ENCODE results near the gene FOXO4. TPM values are rescaled to one million over a fixed set of nuclear protein-coding genes. Genes with fewer than 3 reads are reported as not detected.

FOXO4 gene
- total and polyA plus RNA-seq, 10 of the 15 experiments (the other 5 are each of a cell fraction or from before 2014, with no cell fraction given), result 0.05 to 6.9 (median 2.3) TPM

GRCh38 chrX:71117358-71117757 lies 21.7 kb downstream of the FOXO4 start:
- ChIA-PET CTCF (interaction anchor here (1.6 to 2.5 kb wide), 4 partner anchors 12 to 20 kb away, joined by 6 to 17 read pairs (median 10); no protein-coding TSS in a partner anchor), POLR2A (interaction anchor here (0.6 to 3.1 kb wide), 12 partner anchors 8 to 459 kb away, joined by 3 to 34 read pairs (median 4); partner anchors contain the start of genes NONO, TAF1 and ZMYM3), SMC1A (ENCODE audit: uncharacterized antibody, unreplicated experiment) (interaction anchor here (1.0 to 2.3 kb wide), 7 partner anchors 13 to 59 kb away, joined by 3 to 18 read pairs (median 6); no protein-coding TSS in a partner anchor), RAD21 (ENCODE audit: unreplicated experiment) (interaction anchor here (1.2 to 3.7 kb wide), 5 partner anchors 11 to 166 kb away, joined by 4 to 29 read pairs (median 7); partner anchors contain the start of gene NONO)
- intact Hi-C loops (cut with micrococcal nuclease; ENCODE audit: unreplicated experiment) (loop anchor here (10.0 kb wide), 1 partner anchor 247 kb away; the partner anchor contains the start of gene TAF1), in situ Hi-C loops (cut with MboI) (no loop called here)
- FAIRE-seq (no peak), DNase-seq (ENCODE audit: low read depth, low spot score) (no peak), ATAC-seq (no peak)
- peaks cover 15% of the 10 kb centered on the region for H3K79me2 ChIP-seq (ENCODE audit: control insufficient read depth, insufficient read depth, low read length)
- peaks cover 9% of the 10 kb centered on the region for H3K4me1 ChIP-seq (ENCODE audit: control insufficient read depth, insufficient read depth, low read length)
- peaks cover 0 to 4% of the 10 kb centered on the region in 2 experiments; a peak in 3 of 4 replicates for H3K36me3 ChIP-seq (ENCODE audit: control insufficient read depth in 2 of 2, insufficient read depth in 2 of 2, low read length in 1 of 2)
- H3K27ac ChIP-seq (ENCODE audit: control insufficient read depth, insufficient read depth), result 0 out of 2 replicates have a peak overlapping the region, but pooled peaks have one; percentile 81
- no peak overlapping the region for H3K9ac ChIP-seq (ENCODE audit: control insufficient read depth, insufficient read depth, low read length)
- H2AFZ ChIP-seq (ENCODE audit: control insufficient read depth, low read depth, low read length), result no peak overlapping the region
- no peak overlapping the region for H3K4me3 ChIP-seq
- peak overlapping the region; percentile 71 for H3K4me2 ChIP-seq (ENCODE audit: control insufficient read depth, insufficient read depth)
- H4K20me1 ChIP-seq (ENCODE audit: control insufficient read depth, insufficient read depth), result no peaks in the 10 kb centered on the region
- H3K27me3 ChIP-seq (replicated peaks in 1 of 2; ENCODE audit: control insufficient read depth in 2 of 2, insufficient read depth in 2 of 2, low read length in 1 of 2), result no peaks in the 10 kb centered on the region
- 87% methylated on average over 10 of the region's 10 CpGs for WGBS (ENCODE audit: insufficient coverage, insufficient replicate concordance, low lambda C conversion rate, missing lambda C conversion rate)
- no TSS peak for BruUV-seq (replicated peaks)
- TF ChIP-seq KDM1A (IDR thresholded peaks at IDR 0.05; ENCODE audit: borderline replicate concordance) (no peak), HDAC2 (IDR thresholded peaks at IDR 0.05) (no peak), MTA3 (IDR thresholded peaks at IDR 0.05; ENCODE audit: borderline replicate concordance, low read length) (no peak)
- H3K9me3 ChIP-seq (replicated peaks; ENCODE audit: control insufficient read depth, insufficient read depth, low read length), result no peaks in the 10 kb centered on the region

DNA sequence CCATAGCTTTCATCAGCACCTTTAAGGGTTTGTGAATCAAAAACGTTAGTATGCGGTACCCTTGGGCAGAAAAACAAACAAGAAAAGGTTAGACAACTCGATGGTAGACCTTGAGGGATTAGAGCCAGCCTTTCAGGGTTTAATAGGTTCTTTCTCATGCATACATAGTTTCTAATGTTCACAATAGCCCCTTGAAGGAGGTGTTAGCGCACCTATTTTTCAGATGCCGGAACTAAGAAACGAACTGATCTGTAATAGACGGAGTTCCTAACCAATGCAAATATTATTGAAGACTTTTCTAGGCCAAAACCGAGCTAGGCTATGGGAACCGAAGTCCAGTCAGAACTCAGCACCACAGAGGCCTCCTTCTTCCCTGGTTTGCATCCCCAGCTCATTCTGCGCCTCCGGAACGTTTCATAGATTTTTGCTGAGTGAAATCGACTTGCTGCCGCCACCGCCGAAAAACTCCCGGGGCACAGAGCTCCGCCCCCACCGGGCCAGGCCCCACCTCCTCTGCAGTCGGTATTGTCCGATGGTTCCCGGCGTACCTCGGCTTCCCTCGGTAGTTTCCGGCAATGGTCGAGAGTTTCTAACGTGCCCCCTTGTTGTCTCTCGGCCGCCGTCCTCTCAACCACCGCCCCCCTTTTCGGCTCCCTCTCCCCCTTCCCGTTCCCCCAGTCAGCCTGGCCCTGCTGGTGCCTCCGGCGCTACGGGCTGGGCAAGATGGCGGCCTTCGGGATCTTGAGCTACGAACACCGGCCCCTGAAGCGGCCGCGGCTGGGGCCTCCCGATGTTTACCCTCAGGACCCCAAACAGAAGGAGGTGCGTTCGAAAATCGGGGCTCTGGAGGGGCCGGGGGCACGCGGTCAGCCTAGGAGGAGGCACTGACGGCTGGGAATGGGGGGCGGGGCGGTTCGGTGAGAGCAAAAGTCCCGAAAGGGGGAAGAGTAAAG lies 22.7 kb downstream of the FOXO4 start, which contains the start of gene MED12:
Gene MED12, plus strand, starts transcription at position 565 of the 953 bp plus-strand sequence. Its CDS starts 159 bp downstream, at position 724.
- peaks cover 12% of the 10 kb centered on the region for H3K79me2 ChIP-seq (ENCODE audit: control insufficient read depth, insufficient read depth, low read length)
- RAD21 ChIA-PET (ENCODE audit: unreplicated experiment), result interaction anchor here (0.9 to 3.7 kb wide), 9 partner anchors 11 to 165 kb away, joined by 3 to 29 read pairs (median 5); partner anchors contain the start of gene NONO
- H3K4me1 ChIP-seq (ENCODE audit: control insufficient read depth, insufficient read depth, low read length), result peaks cover 2% of the 10 kb centered on the region; the same call in 1 of the 2 replicates
- TSS peak; percentile 98 for BruUV-seq (replicated peaks)
- H3K4me3 ChIP-seq, result peak within 1 kb of the TSS; percentile 85
- intact Hi-C loops (cut with micrococcal nuclease; ENCODE audit: unreplicated experiment), result loop anchor here (10.0 kb wide), 1 partner anchor 246 kb away; the partner anchor contains the start of gene TAF1
- H3K27me3 ChIP-seq (replicated peaks in 1 of 2; ENCODE audit: control insufficient read depth in 2 of 2, insufficient read depth in 2 of 2, low read length in 1 of 2), result no peaks in the 10 kb centered on the region
- H3K9ac ChIP-seq (ENCODE audit: control insufficient read depth, insufficient read depth, low read length), result peak within 1 kb of the TSS; percentile 80
- SMC1A ChIA-PET (ENCODE audit: uncharacterized antibody, unreplicated experiment), result interaction anchor here (1.0 to 2.3 kb wide), 7 partner anchors 12 to 60 kb away, joined by 3 to 18 read pairs (median 6); no protein-coding TSS in a partner anchor
- FAIRE-seq (no peak), ATAC-seq (peak; percentile 99), DNase-seq (ENCODE audit: low read depth, low spot score) (peak; percentile 52)
- CTCF ChIA-PET, result interaction anchor here (0.6 to 2.5 kb wide), 8 partner anchors 10 to 78 kb away, joined by 3 to 17 read pairs (median 5); no protein-coding TSS in a partner anchor
- H3K36me3 ChIP-seq (ENCODE audit: control insufficient read depth in 2 of 2, insufficient read depth in 2 of 2, low read length in 1 of 2), result peaks cover 0 to 4% of the 10 kb centered on the region in 2 experiments; a peak in 3 of 4 replicates
- POLR2A ChIA-PET, result interaction anchor here (0.6 to 3.1 kb wide), 15 partner anchors 8 to 458 kb away, joined by 3 to 34 read pairs (median 5); partner anchors contain the start of genes NONO, TAF1 and ZMYM3
- H3K27ac ChIP-seq (ENCODE audit: control insufficient read depth, insufficient read depth), result peak within 1 kb of the TSS; percentile 81
- peak within 1 kb of the TSS; percentile 93 for H3K4me2 ChIP-seq (ENCODE audit: control insufficient read depth, insufficient read depth)
- H3K9me3 ChIP-seq (replicated peaks; ENCODE audit: control insufficient read depth, insufficient read depth, low read length), result no peaks in the 10 kb centered on the region
- in situ Hi-C loops (cut with MboI), result no loop called here
- peak within 1 kb of the TSS; percentile 85 for H2AFZ ChIP-seq (ENCODE audit: control insufficient read depth, low read depth, low read length)
- 43% methylated on average over 45 of the region's 56 CpGs for WGBS (ENCODE audit: insufficient coverage, insufficient replicate concordance, low lambda C conversion rate, missing lambda C conversion rate)
- no peaks in the 10 kb centered on the region for H4K20me1 ChIP-seq (ENCODE audit: control insufficient read depth, insufficient read depth)
- TF ChIP-seq POLR2AphosphoS5 (IDR thresholded peaks at IDR 0.05; ENCODE audit: low read length), result peak; percentile 81
- TF ChIP-seq POLR2A (IDR thresholded peaks at IDR 0.05; ENCODE audit: low read depth, low read length), result peak; percentile 67
- 0 out of 2 replicates have a peak, but pooled peaks have one; percentile 23 for TF ChIP-seq NKRF (conservative IDR thresholded peaks at IDR 0.05)
- 0 out of 2 replicates have a peak, but pooled peaks have one; percentile 57 for TF ChIP-seq POLR2AphosphoS2 (IDR thresholded peaks at IDR 0.05; ENCODE audit: low read depth, low read length)
- TF ChIP-seq ZNF622 (IDR thresholded peaks at IDR 0.05), result no peak
- TF ChIP-seq, protein P1, sequence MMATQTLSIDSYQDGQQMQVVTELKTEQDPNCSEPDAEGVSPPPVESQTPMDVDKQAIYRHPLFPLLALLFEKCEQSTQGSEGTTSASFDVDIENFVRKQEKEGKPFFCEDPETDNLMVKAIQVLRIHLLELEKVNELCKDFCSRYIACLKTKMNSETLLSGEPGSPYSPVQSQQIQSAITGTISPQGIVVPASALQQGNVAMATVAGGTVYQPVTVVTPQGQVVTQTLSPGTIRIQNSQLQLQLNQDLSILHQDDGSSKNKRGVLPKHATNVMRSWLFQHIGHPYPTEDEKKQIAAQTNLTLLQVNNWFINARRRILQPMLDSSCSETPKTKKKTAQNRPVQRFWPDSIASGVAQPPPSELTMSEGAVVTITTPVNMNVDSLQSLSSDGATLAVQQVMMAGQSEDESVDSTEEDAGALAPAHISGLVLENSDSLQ (IDR thresholded peaks at IDR 0.05), result 0 out of 2 replicates have a peak, but pooled peaks have one; percentile 15
- no peak for TF ChIP-seq STAT3 (IDR thresholded peaks at IDR 0.05; ENCODE audit: low read depth, low read length)
- peak; percentile 88 for TF ChIP-seq YY1 (IDR thresholded peaks at IDR 0.05; ENCODE audit: low read depth, low read length)
- peak; percentile 33 for TF ChIP-seq SMAD1 (IDR thresholded peaks at IDR 0.05; ENCODE audit: low read depth, partially characterized antibody)

Data from GM12878 (cell line).